ENCODE measurements around the gene GP2.

The GP2 gene

DNA sequence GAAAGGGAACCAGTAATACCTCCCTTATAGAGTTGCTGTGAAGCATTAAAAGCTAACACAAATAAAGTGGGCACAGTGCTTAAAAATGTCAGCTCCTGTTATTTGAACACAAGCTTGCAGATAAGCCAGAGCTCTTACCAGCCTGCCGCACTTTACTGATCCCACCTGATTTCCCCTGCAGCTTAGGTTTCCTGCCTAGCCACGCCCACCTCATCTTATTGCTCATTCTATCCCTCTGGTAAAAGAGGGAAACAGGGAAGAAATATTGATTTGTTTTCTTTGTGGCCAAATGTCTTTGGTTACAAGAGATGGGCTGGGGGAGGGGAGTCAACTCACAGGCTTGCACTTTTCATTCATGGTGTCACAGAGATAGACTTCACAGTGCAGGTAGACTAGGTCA, 9.6 kb upstream of the GP2 start:
- no peaks in the 10 kb centered on the region for H3K27me3 ChIP-seq (ENCODE audit: insufficient read depth, insufficient read length)
- H3K9me3 ChIP-seq (ENCODE audit: insufficient read depth, low read length): no peaks in the 10 kb centered on the region; the same call in 1 of the 2 replicates
- no peak overlapping the region for H3K4me3 ChIP-seq (ENCODE audit: insufficient read length, low read depth)
- TF ChIP-seq SUZ12 (IDR thresholded peaks at IDR 0.05; ENCODE audit: extremely low read depth, insufficient read depth, insufficient read length) (no peak), ZNF274 (IDR thresholded peaks at IDR 0.05; ENCODE audit: low read depth, low read length) (no peak), YY1 (IDR thresholded peaks at IDR 0.05; ENCODE audit: insufficient read depth, insufficient read length) (no peak)
- H3K36me3 ChIP-seq (ENCODE audit: insufficient read depth, insufficient read length, low read length): no peaks in the 10 kb centered on the region
- no peak overlapping the region for H3K9ac ChIP-seq (ENCODE audit: insufficient read length, low read depth)
- DNase-seq (ENCODE audit: low read depth, low spot score): no peak
- H3K4me1 ChIP-seq (ENCODE audit: insufficient read depth, insufficient read length): no peaks in the 10 kb centered on the region

- no peaks in the 10 kb centered on the region for H3K27me3 ChIP-seq (ENCODE audit: insufficient read depth, insufficient read length)
- no peaks in the 10 kb centered on the region for H3K9me3 ChIP-seq (ENCODE audit: insufficient read depth, low read length)
- H3K9ac ChIP-seq (ENCODE audit: insufficient read length, low read depth): no peak overlapping the region
- no peaks in the 10 kb centered on the region for H3K36me3 ChIP-seq (ENCODE audit: insufficient read depth, insufficient read length, low read length)
- no peak for DNase-seq (ENCODE audit: low read depth, low spot score)
- no peaks in the 10 kb centered on the region for H3K4me1 ChIP-seq (ENCODE audit: insufficient read depth, insufficient read length)
- H3K4me3 ChIP-seq (ENCODE audit: insufficient read length, low read depth): no peak overlapping the region
- TF ChIP-seq SUZ12 (IDR thresholded peaks at IDR 0.05; ENCODE audit: extremely low read depth, insufficient read depth, insufficient read length) (no peak), ZNF274 (IDR thresholded peaks at IDR 0.05; ENCODE audit: low read depth, low read length) (no peak), YY1 (IDR thresholded peaks at IDR 0.05; ENCODE audit: insufficient read depth, insufficient read length) (no peak)
These were observed 7.1 kb upstream of the GP2 start for GRCh38 chr16:20334396-20334795.

- no peak for TF ChIP-seq YY1 (IDR thresholded peaks at IDR 0.05; ENCODE audit: insufficient read depth, insufficient read length)
- no peak for TF ChIP-seq ZNF274 (IDR thresholded peaks at IDR 0.05; ENCODE audit: low read depth, low read length)
- TF ChIP-seq SUZ12 (IDR thresholded peaks at IDR 0.05; ENCODE audit: extremely low read depth, insufficient read depth, insufficient read length): no peak
- no peaks in the 10 kb centered on the region for H3K4me1 ChIP-seq (ENCODE audit: insufficient read depth, insufficient read length)
These were observed 5.8 kb upstream of the GP2 start for GRCh38 chr16:20333120-20333519.

DNA sequence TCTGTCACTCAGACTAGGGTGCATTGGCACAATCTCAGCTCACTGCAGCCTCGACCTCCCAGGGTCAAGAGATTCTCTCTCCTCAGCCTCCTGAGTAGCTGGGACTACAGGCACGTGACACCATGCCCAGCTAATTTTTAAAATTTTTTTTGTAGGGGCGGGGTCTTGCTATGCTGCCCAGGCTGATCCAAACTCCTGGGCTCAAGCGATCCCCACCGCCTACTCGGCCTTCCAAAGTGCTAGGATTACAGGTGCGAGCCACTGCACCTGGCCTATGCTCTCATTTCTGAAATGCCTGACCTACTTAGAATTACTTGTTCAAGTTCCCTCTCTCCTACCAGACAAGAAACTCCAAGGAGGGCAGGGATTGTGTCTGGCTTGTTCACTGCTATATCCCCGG, 5.1 kb upstream of the GP2 start:
- TF ChIP-seq YY1 (IDR thresholded peaks at IDR 0.05; ENCODE audit: insufficient read depth, insufficient read length) (no peak), ZNF274 (IDR thresholded peaks at IDR 0.05; ENCODE audit: low read depth, low read length) (no peak), SUZ12 (IDR thresholded peaks at IDR 0.05; ENCODE audit: extremely low read depth, insufficient read depth, insufficient read length) (no peak)
- Histone ChIP-seq H3K4me3 (ENCODE audit: insufficient read length, low read depth) (no peak overlapping the region), H3K4me1 (ENCODE audit: insufficient read depth, insufficient read length) (no peaks in the 10 kb centered on the region), H3K9me3 (ENCODE audit: insufficient read depth, low read length) (no peaks in the 10 kb centered on the region), H3K27me3 (ENCODE audit: insufficient read depth, insufficient read length) (no peaks in the 10 kb centered on the region), H3K9ac (ENCODE audit: insufficient read length, low read depth) (no peak overlapping the region), H3K36me3 (ENCODE audit: insufficient read depth, insufficient read length, low read length) (no peaks in the 10 kb centered on the region)
- DNase-seq (ENCODE audit: low read depth, low spot score): no peak

More at GRCh38 chr16:20333120-20333519, 5.8 kb upstream of the GP2 start:
- H3K27me3 ChIP-seq (ENCODE audit: insufficient read depth, insufficient read length): no peaks in the 10 kb centered on the region
- H3K9me3 ChIP-seq (ENCODE audit: insufficient read depth, low read length): no peaks in the 10 kb centered on the region
- no peaks in the 10 kb centered on the region for H3K36me3 ChIP-seq (ENCODE audit: insufficient read depth, insufficient read length, low read length)
- DNase-seq (ENCODE audit: low read depth, low spot score): no peak
- no peak overlapping the region for H3K4me3 ChIP-seq (ENCODE audit: insufficient read length, low read depth)
- no peak overlapping the region for H3K9ac ChIP-seq (ENCODE audit: insufficient read length, low read depth)

DNA sequence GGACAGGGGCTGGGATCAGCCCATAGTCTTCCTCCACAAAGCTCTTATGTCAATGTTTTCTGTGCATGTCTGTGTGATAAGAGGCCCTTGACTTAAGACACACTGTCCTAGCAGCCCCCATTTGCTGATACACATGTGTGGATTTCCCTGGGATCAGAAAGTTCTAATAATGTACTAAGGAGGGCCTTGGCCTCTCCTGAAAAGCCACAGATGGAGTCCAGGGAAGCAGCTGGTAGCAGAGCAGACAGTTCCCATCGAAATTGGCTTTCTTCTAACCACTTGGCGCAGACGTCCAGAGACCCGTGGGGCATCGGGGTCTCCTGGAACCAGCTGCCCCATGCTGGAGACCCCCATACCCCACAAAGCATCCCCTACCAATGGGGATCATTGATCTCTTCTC, 4.3 kb upstream of the GP2 start:
- no peak overlapping the region for H3K4me3 ChIP-seq (ENCODE audit: insufficient read length, low read depth)
- no peak for DNase-seq (ENCODE audit: low read depth, low spot score)
- no peaks in the 10 kb centered on the region for H3K9me3 ChIP-seq (ENCODE audit: insufficient read depth, low read length)
- TF ChIP-seq YY1 (IDR thresholded peaks at IDR 0.05; ENCODE audit: insufficient read depth, insufficient read length) (no peak), ZNF274 (IDR thresholded peaks at IDR 0.05; ENCODE audit: low read depth, low read length) (no peak), SUZ12 (IDR thresholded peaks at IDR 0.05; ENCODE audit: extremely low read depth, insufficient read depth, insufficient read length) (no peak)
- no peaks in the 10 kb centered on the region for H3K27me3 ChIP-seq (ENCODE audit: insufficient read depth, insufficient read length)
- no peak overlapping the region for H3K9ac ChIP-seq (ENCODE audit: insufficient read length, low read depth)
- no peaks in the 10 kb centered on the region for H3K36me3 ChIP-seq (ENCODE audit: insufficient read depth, insufficient read length, low read length)
- H3K4me1 ChIP-seq (ENCODE audit: insufficient read depth, insufficient read length): no peaks in the 10 kb centered on the region

- Histone ChIP-seq H3K36me3 (ENCODE audit: insufficient read depth, insufficient read length, low read length) (no peaks in the 10 kb centered on the region), H3K4me3 (ENCODE audit: insufficient read length, low read depth) (no peak overlapping the region), H3K9ac (ENCODE audit: insufficient read length, low read depth) (no peak overlapping the region), H3K9me3 (ENCODE audit: insufficient read depth, low read length) (no peaks in the 10 kb centered on the region), H3K27me3 (ENCODE audit: insufficient read depth, insufficient read length) (no peaks in the 10 kb centered on the region), H3K4me1 (ENCODE audit: insufficient read depth, insufficient read length) (no peaks in the 10 kb centered on the region)
- DNase-seq (ENCODE audit: low read depth, low spot score): no peak
- TF ChIP-seq SUZ12 (IDR thresholded peaks at IDR 0.05; ENCODE audit: extremely low read depth, insufficient read depth, insufficient read length) (no peak), YY1 (IDR thresholded peaks at IDR 0.05; ENCODE audit: insufficient read depth, insufficient read length) (no peak), ZNF274 (IDR thresholded peaks at IDR 0.05; ENCODE audit: low read depth, low read length) (no peak)
These were observed 2.3 kb upstream of the GP2 start for GRCh38 chr16:20329392-20330138.

DNA sequence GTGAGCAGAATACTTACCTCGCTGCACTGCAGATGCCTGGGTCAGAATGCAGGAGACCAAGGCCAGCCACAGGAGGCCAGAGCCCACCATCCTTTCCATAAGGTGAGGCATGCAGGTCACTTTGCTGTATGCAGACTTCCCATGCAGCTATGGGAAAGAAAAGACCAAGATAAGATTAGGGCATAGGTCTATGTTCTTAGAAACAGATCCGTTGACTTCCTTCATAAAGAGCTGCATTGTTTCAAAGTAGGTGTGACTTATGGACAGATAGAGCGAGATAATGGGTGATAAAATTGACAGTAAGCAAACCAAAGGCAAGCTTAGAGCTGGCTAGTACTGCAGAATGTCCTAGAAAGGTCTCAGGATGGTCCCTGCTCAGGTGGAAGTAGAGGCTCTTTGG, 992 bp downstream of the GP2 start:
- TF ChIP-seq SUZ12 (IDR thresholded peaks at IDR 0.05; ENCODE audit: extremely low read depth, insufficient read depth, insufficient read length) (no peak), ZNF274 (IDR thresholded peaks at IDR 0.05; ENCODE audit: low read depth, low read length) (no peak), YY1 (IDR thresholded peaks at IDR 0.05; ENCODE audit: insufficient read depth, insufficient read length) (no peak)
- Histone ChIP-seq H3K27me3 (ENCODE audit: insufficient read depth, insufficient read length) (no peaks in the 10 kb centered on the region), H3K4me1 (ENCODE audit: insufficient read depth, insufficient read length) (no peaks in the 10 kb centered on the region), H3K9me3 (ENCODE audit: insufficient read depth, low read length) (no peaks in the 10 kb centered on the region), H3K36me3 (ENCODE audit: insufficient read depth, insufficient read length, low read length) (no peaks in the 10 kb centered on the region), H3K9ac (ENCODE audit: insufficient read length, low read depth) (no peak overlapping the region), H3K4me3 (ENCODE audit: insufficient read length, low read depth) (no peak overlapping the region)
- DNase-seq (ENCODE audit: low read depth, low spot score): no peak
